CD4-positive, alpha-beta T cell (primary cell): ENCODE results near the gene NUP210L. TPM values are rescaled to one million over a fixed set of nuclear protein-coding genes. Genes with fewer than 3 reads are reported as not detected.

Experiments
- ATAC-seq: fragments of 200-7000 bp; cut with Tn5 transposase; one replicate; pipeline ENCODE4 v1.10.0; 2022; ENCODE audit warnings: mild to moderate bottlenecking; ENCODE audit not compliant: poor library complexity
- CTCF ChIA-PET: fragments of 350-600 bp; sonication (Branson Sonifier 250); formaldehyde crosslinking; loops from one replicate; lab custom pipeline; 2021; ENCODE audit warnings: antibody characterized with exemption, inconsistent platforms; lab: Charles Lee
- POLR2A ChIA-PET: fragments of 350-600 bp; sonication (Branson Sonifier 250); formaldehyde crosslinking; loops from one replicate; lab custom pipeline; 2021; ENCODE audit warnings: antibody characterized with exemption, inconsistent platforms; lab: Charles Lee
- DNase-seq, 14 experiments: peaks; one replicate each; pipeline ENCODE4 v3.0.0-alpha.2; 2013 to 2020; ENCODE audit warnings: mixed read lengths in 2 of 14
- H3K27ac ChIP-seq, 2 donors: one replicate each; pipeline versions ENCODE4 v1.5.1 to v1.7.0; 2013; ENCODE audit warnings: low read length in 2 of 2, low read depth in 1 of 2, mild to moderate bottlenecking in 1 of 2
- H3K27me3 ChIP-seq, 2 experiments: 1 replicate in 1 of 2; 2 replicates in 1 of 2; pipeline versions ENCODE4 v1.6.1 to v1.7.0; 2013; ENCODE audit warnings: low read length in 2 of 2, control low read depth in 1 of 2, mild to moderate bottlenecking in 1 of 2, moderate library complexity in 1 of 2; ENCODE audit not compliant: insufficient read depth in 2 of 2, control insufficient read depth in 1 of 2
- H3K36me3 ChIP-seq: one replicate; pipeline ENCODE4 v1.6.1; 2013; ENCODE audit warnings: low read length, control low read depth; ENCODE audit not compliant: insufficient read depth
- H3K4me1 ChIP-seq: one replicate; pipeline ENCODE4 v1.6.1; 2013; ENCODE audit warnings: low read length, control low read depth; ENCODE audit not compliant: insufficient read depth
- H3K4me3 ChIP-seq: one replicate; pipeline ENCODE4 v1.5.1; 2013; ENCODE audit warnings: mild to moderate bottlenecking, low read length, moderate library complexity
- H3K9me3 ChIP-seq, 2 experiments: 1 replicate in 1 of 2; 2 replicates in 1 of 2; pipeline versions ENCODE4 v1.6.1 to v1.7.0; 2013; ENCODE audit warnings: low read length in 2 of 2, mild to moderate bottlenecking in 2 of 2, control low read depth in 1 of 2, moderate library complexity in 1 of 2; ENCODE audit not compliant: control insufficient read depth in 1 of 2, insufficient read depth in 1 of 2
- H3K27ac Mint-ChIP-seq: one replicate; pipeline ENCODE4 v1.8.0; 2020; ENCODE audit warnings: mixed read lengths
- H3K27me3 Mint-ChIP-seq: one replicate; pipeline ENCODE4 v1.8.0; 2021; ENCODE audit warnings: mixed read lengths
- H3K36me3 Mint-ChIP-seq: one replicate; pipeline ENCODE4 v1.8.0; 2021; ENCODE audit warnings: low read depth, mixed read lengths
- H3K4me1 Mint-ChIP-seq: one replicate; pipeline ENCODE4 v1.8.0; 2021; ENCODE audit warnings: low read depth, mixed read lengths
- H3K4me3 Mint-ChIP-seq: one replicate; pipeline ENCODE4 v1.8.0; 2020; ENCODE audit warnings: mild to moderate bottlenecking, mixed read lengths
- H3K9me3 Mint-ChIP-seq: one replicate; pipeline ENCODE4 v1.8.0; 2020; ENCODE audit warnings: mixed read lengths
- CTCF ChIP-seq: fragments of 200-600 bp; IDR thresholded peaks from one replicate; pipeline ENCODE4 v1.8.0; 2022; ENCODE audit warnings: antibody characterized with exemption, mild to moderate bottlenecking
- intact Hi-C, 2 experiments: fragments of 100-400 bp; cut with DNase I in 1 of 2; cut with micrococcal nuclease in 1 of 2; formaldehyde crosslinking; loops; one replicate each; pipeline versions ENCODE4 v1.15.1 to v1.9.0; 2023 to 2025; cut with DNase I, micrococcal nuclease
- total RNA-seq, 174 experiments: library from RNA in 2 of 174; stranded (reverse) in 2 of 174; gene quantifications; one replicate each; pipeline ENCODE4 v1.2.3 and lab custom pipeline; 2021 to 2026

Gene NUP210L
- total RNA-seq, 2 experiments from 2014 or later: 0.03 to 0.08 TPM

GRCh38 chr1:153970346-153970745 is 184.5 kb downstream of the NUP210L start:
- no peak overlapping the region for H3K4me3 Mint-ChIP-seq
- no peak overlapping the region for H3K27ac ChIP-seq
- H3K27me3 Mint-ChIP-seq: no peaks in the 10 kb centered on the region
- no peak for TF ChIP-seq CTCF
- no peaks in the 10 kb centered on the region for H3K9me3 ChIP-seq
- H3K36me3 Mint-ChIP-seq: peaks cover 30% of the 10 kb centered on the region
- no peaks in the 10 kb centered on the region for H3K9me3 Mint-ChIP-seq
- no peaks in the 10 kb centered on the region for H3K27me3 ChIP-seq
- H3K4me3 ChIP-seq: no peak overlapping the region
- intact Hi-C loops: no loop called here
- CTCF ChIA-PET: no interaction called here
- H3K27ac Mint-ChIP-seq: peak overlapping the region; percentile 39
- H3K36me3 ChIP-seq: peaks cover 25% of the 10 kb centered on the region
- H3K4me1 ChIP-seq: peaks cover 33% of the 10 kb centered on the region
- DNase-seq (no peak), ATAC-seq (no peak)
- peaks cover 45% of the 10 kb centered on the region for H3K4me1 Mint-ChIP-seq
- POLR2A ChIA-PET: interaction anchor here (1.3 kb wide), 1 partner anchor 20 kb away, joined by 5 read pairs; no protein-coding TSS in a partner anchor

- DNase-seq (no peak), ATAC-seq (no peak)
- Histone ChIP-seq H3K27ac (no peak overlapping the region), H3K27me3 (no peaks in the 10 kb centered on the region), H3K9me3 (no peaks in the 10 kb centered on the region), H3K36me3 (peaks cover 15% of the 10 kb centered on the region), H3K4me3 (no peak overlapping the region), H3K4me1 (peaks cover 45% of the 10 kb centered on the region)
- peak overlapping the region; percentile 8 for H3K27ac Mint-ChIP-seq
- H3K9me3 Mint-ChIP-seq: no peaks in the 10 kb centered on the region
- H3K36me3 Mint-ChIP-seq: peaks cover 19% of the 10 kb centered on the region
- intact Hi-C loops: no loop called here
- H3K27me3 Mint-ChIP-seq: no peaks in the 10 kb centered on the region
- ChIA-PET CTCF (interaction anchor here (0.7 to 3.5 kb wide), 3 partner anchors 9 to 298 kb away, joined by 3 to 16 read pairs (median 6); partner anchors contain the start of genes JTB and RAB13), POLR2A (interaction anchor here (1.2 to 4.7 kb wide), 5 partner anchors 9 to 23 kb away, joined by 3 to 149 read pairs (median 85); partner anchors contain the start of genes CRTC2, DENND4B, JTB and RPS27)
- TF ChIP-seq CTCF: no peak
- H3K4me3 Mint-ChIP-seq: peak overlapping the region; percentile 81
- H3K4me1 Mint-ChIP-seq: peaks cover 48% of the 10 kb centered on the region
These were observed 185.9 kb downstream of the NUP210L start for GRCh38 chr1:153968972-153969371.

GRCh38 chr1:153968408-153968807 is 186.5 kb downstream of the NUP210L start:
- intact Hi-C loops: no loop called here
- Histone ChIP-seq H3K27ac (no peak overlapping the region), H3K36me3 (peaks cover 9% of the 10 kb centered on the region), H3K9me3 (no peaks in the 10 kb centered on the region), H3K4me3 (no peak overlapping the region), H3K27me3 (no peaks in the 10 kb centered on the region), H3K4me1 (peaks cover 50% of the 10 kb centered on the region)
- Mint-ChIP-seq H3K4me3 (peak overlapping the region; percentile 96), H3K27me3 (no peaks in the 10 kb centered on the region), H3K36me3 (peaks cover 20% of the 10 kb centered on the region), H3K27ac (peak overlapping the region; percentile 8), H3K9me3 (no peaks in the 10 kb centered on the region), H3K4me1 (peaks cover 52% of the 10 kb centered on the region)
- DNase-seq (peak in 1 of 14 experiments; percentile 35), ATAC-seq (no peak)
- POLR2A ChIA-PET: interaction anchor here (0.9 to 4.7 kb wide), 10 partner anchors 9 to 191 kb away, joined by 3 to 149 read pairs (median 26); partner anchors contain the start of genes CRTC2, DENND4B, GATAD2B and JTB
- TF ChIP-seq CTCF: no peak
- CTCF ChIA-PET: interaction anchor here (1.5 to 3.5 kb wide), 6 partner anchors 9 to 171 kb away, joined by 4 to 30 read pairs (median 11); partner anchors contain the start of genes CRTC2, DENND4B, JTB and RAB13
